Natural killer cell (primary cell): Measurements from ENCODE around the gene MBP. TPM values are rescaled to one million over a fixed set of nuclear protein-coding genes. Genes with fewer than 3 reads are reported as not detected.

Experiments
- ATAC-seq, 3 donors: fragments of 150-1000 bp in 2 of 3; fragments of 200-7000 bp in 1 of 3; cut with Tn5 transposase; 1 replicate in 1 of 3; 2 replicates in 2 of 3; pipeline ENCODE4 v1.10.0; 2021; ENCODE audit warnings: mild to moderate bottlenecking in 2 of 3, moderate library complexity in 2 of 3
- DNase-seq, 2 donors: peaks; one replicate each; pipeline versions ENCODE4 v3.0.0 to v3.0.0-alpha.2; 2013 to 2021; ENCODE audit warnings: mixed read lengths in 1 of 2
- H3K27ac ChIP-seq: one replicate; pipeline ENCODE4 v1.5.1; 2013; ENCODE audit warnings: mild to moderate bottlenecking, low read length
- H3K27me3 ChIP-seq: one replicate; pipeline ENCODE4 v1.6.1; 2013; ENCODE audit warnings: low read length; ENCODE audit not compliant: control insufficient read depth, insufficient read depth
- H3K36me3 ChIP-seq: one replicate; pipeline ENCODE4 v1.6.1; 2013; ENCODE audit warnings: low read length; ENCODE audit not compliant: control insufficient read depth, insufficient read depth
- H3K4me1 ChIP-seq: one replicate; pipeline ENCODE4 v1.6.1; 2013; ENCODE audit warnings: low read length; ENCODE audit not compliant: control insufficient read depth, insufficient read depth
- H3K4me3 ChIP-seq: one replicate; pipeline ENCODE4 v1.5.1; 2013; ENCODE audit warnings: low read length
- H3K9me3 ChIP-seq: one replicate; pipeline ENCODE4 v1.6.1; 2013; ENCODE audit warnings: low read length; ENCODE audit not compliant: control insufficient read depth, insufficient read depth
- H3K27ac Mint-ChIP-seq, 2 donors: one replicate each; pipeline ENCODE4 v1.8.0; 2022; ENCODE audit warnings: mild to moderate bottlenecking in 2 of 2, mixed read lengths in 2 of 2, moderate library complexity in 1 of 2
- H3K27me3 Mint-ChIP-seq, 2 donors: one replicate each; pipeline ENCODE4 v1.8.0; 2022; ENCODE audit warnings: low read depth in 2 of 2, mixed read lengths in 2 of 2
- H3K36me3 Mint-ChIP-seq: one replicate; pipeline ENCODE4 v1.8.0; 2022; ENCODE audit warnings: mixed read lengths
- H3K4me1 Mint-ChIP-seq, 2 donors: one replicate each; pipeline ENCODE4 v1.8.0; 2022; ENCODE audit warnings: mixed read lengths in 2 of 2
- H3K4me3 Mint-ChIP-seq: one replicate; pipeline ENCODE4 v1.8.0; 2022; ENCODE audit warnings: mild to moderate bottlenecking, moderate library complexity, mixed read lengths
- H3K9me3 Mint-ChIP-seq, 2 donors: one replicate each; pipeline ENCODE4 v1.8.0; 2022; ENCODE audit warnings: mixed read lengths in 2 of 2
- CTCF ChIP-seq: fragments of 200-600 bp; IDR thresholded peaks from one replicate; pipeline ENCODE4 v1.8.0; 2022; ENCODE audit warnings: antibody characterized with exemption
- WGBS: methylation state at CpG from one replicate; pipeline ENCODE4 v1.1.7; 2013; ENCODE audit warnings: missing lambda C conversion rate; ENCODE audit not compliant: insufficient coverage; 5-methylcytosine and 5-hydroxymethylcytosine counted together
- intact Hi-C: fragments of 100-400 bp; cut with micrococcal nuclease; formaldehyde crosslinking; loops from one replicate; pipeline ENCODE4 v1.14.2; 2022
- total RNA-seq, 4 donors: library from RNA; stranded (reverse); fragments of 120-200 nt in 1 of 4; gene quantifications; one replicate each; pipeline versions ENCODE4 v1.2.3 to v1.2.4, GENCODE V29; 2013 to 2022

Gene MBP
- total RNA-seq, 3 donors from 2014 or later (not counting 1 experiment from before 2014, with no cell fraction given), result 183 to 344 (median 325) TPM

GRCh38 chr18:76994086-76994654 lies 138.4 kb downstream of the MBP start:
- WGBS, result 93% methylated on average over 8 of the region's 8 CpGs
- no peak for DNase-seq
- intact Hi-C loops, result no loop called here
- peaks cover 10 to 14% of the 10 kb centered on the region in 2 donors for H3K4me1 Mint-ChIP-seq
- Histone ChIP-seq H3K27me3 (no peaks in the 10 kb centered on the region), H3K4me3 (no peak overlapping the region), H3K27ac (no peak overlapping the region), H3K4me1 (no peaks in the 10 kb centered on the region), H3K36me3 (no peaks in the 10 kb centered on the region), H3K9me3 (no peaks in the 10 kb centered on the region)
- no peak overlapping the region for H3K4me3 Mint-ChIP-seq
- H3K36me3 Mint-ChIP-seq, result no peaks in the 10 kb centered on the region
- no peak for TF ChIP-seq CTCF
- H3K9me3 Mint-ChIP-seq, result no peaks in the 10 kb centered on the region
- no peak for ATAC-seq
- H3K27ac Mint-ChIP-seq, result no peak overlapping the region
- H3K27me3 Mint-ChIP-seq, result peaks cover 0 to 2% of the 10 kb centered on the region in 2 donors

GRCh38 chr18:76993573-76993972 lies 139.0 kb downstream of the MBP start:
- WGBS, result 95% methylated on average over 11 of the region's 11 CpGs
- no peaks in the 10 kb centered on the region for H3K9me3 ChIP-seq
- Mint-ChIP-seq H3K9me3 (no peaks in the 10 kb centered on the region), H3K4me3 (no peak overlapping the region), H3K27me3 (peaks cover 0 to 2% of the 10 kb centered on the region in 2 donors), H3K4me1 (peaks cover 10 to 14% of the 10 kb centered on the region in 2 donors), H3K36me3 (no peaks in the 10 kb centered on the region), H3K27ac (no peak overlapping the region)
- H3K4me3 ChIP-seq, result no peak overlapping the region
- intact Hi-C loops, result no loop called here
- no peaks in the 10 kb centered on the region for H3K4me1 ChIP-seq
- H3K27ac ChIP-seq, result no peak overlapping the region
- H3K27me3 ChIP-seq, result no peaks in the 10 kb centered on the region
- DNase-seq, result no peak
- no peak for TF ChIP-seq CTCF
- ATAC-seq, result no peak
- no peaks in the 10 kb centered on the region for H3K36me3 ChIP-seq

- Mint-ChIP-seq H3K4me1 (peaks cover 10 to 14% of the 10 kb centered on the region in 2 donors), H3K36me3 (no peaks in the 10 kb centered on the region), H3K27ac (no peak overlapping the region), H3K27me3 (peaks cover 0 to 1% of the 10 kb centered on the region in 2 donors), H3K9me3 (no peaks in the 10 kb centered on the region), H3K4me3 (no peak overlapping the region)
- ATAC-seq, result no peak
- Histone ChIP-seq H3K27ac (no peak overlapping the region), H3K4me3 (no peak overlapping the region), H3K27me3 (no peaks in the 10 kb centered on the region), H3K36me3 (no peaks in the 10 kb centered on the region), H3K9me3 (no peaks in the 10 kb centered on the region), H3K4me1 (no peaks in the 10 kb centered on the region)
- intact Hi-C loops, result no loop called here
- 93% methylated on average over 6 of the region's 6 CpGs for WGBS
- no peak for DNase-seq
- no peak for TF ChIP-seq CTCF
These were observed 139.5 kb downstream of the MBP start for GRCh38 chr18:76993085-76993382.
